GM10266 (cell line): Measurements from ENCODE around the gene GGT5.

Experiments
- DNase-seq: peaks from one replicate; pipeline ENCODE4 v3.0.0; 2012; ENCODE audit errors: extremely low spot score
- CTCF ChIP-seq: IDR thresholded peaks from 2 replicates; pipeline ENCODE4 v1.5.1; 2012; ENCODE audit warnings: mild to moderate bottlenecking, low read depth; ENCODE audit not compliant: control insufficient read depth, insufficient read depth; ENCODE audit errors: missing control alignments

The GGT5 gene

GRCh38 chr22:24187731-24188644 lies 56.9 kb downstream of the GGT5 start:
- TF ChIP-seq CTCF = no peak
- DNase-seq = no peak

- no peak for TF ChIP-seq CTCF
Measured at GRCh38 chr22:24186892-24187670, 57.8 kb downstream of the GGT5 start.

GRCh38 chr22:24186352-24186740 lies 58.5 kb downstream of the GGT5 start:
- TF ChIP-seq CTCF = no peak
- no peak for DNase-seq

More at GRCh38 chr22:24186892-24187670, 57.8 kb downstream of the GGT5 start:
- DNase-seq = no peak

GRCh38 chr22:24185501-24186351 lies 59.2 kb downstream of the GGT5 start:
- DNase-seq = no peak
- TF ChIP-seq CTCF = no peak

GRCh38 chr22:24185001-24185500 lies 59.8 kb downstream of the GGT5 start:
- DNase-seq = no peak
- no peak for TF ChIP-seq CTCF

- DNase-seq = no peak
- no peak for TF ChIP-seq CTCF
Measured at GRCh38 chr22:24184057-24184798, 60.7 kb downstream of the GGT5 start.
